GDM1 (cell line): Measurements from ENCODE around the gene S1PR5.

Experiments
- DNase-seq: peaks from one replicate; lab custom pipeline; 2025; lab: John Stamatoyannopoulos, UW

Gene S1PR5

DNA sequence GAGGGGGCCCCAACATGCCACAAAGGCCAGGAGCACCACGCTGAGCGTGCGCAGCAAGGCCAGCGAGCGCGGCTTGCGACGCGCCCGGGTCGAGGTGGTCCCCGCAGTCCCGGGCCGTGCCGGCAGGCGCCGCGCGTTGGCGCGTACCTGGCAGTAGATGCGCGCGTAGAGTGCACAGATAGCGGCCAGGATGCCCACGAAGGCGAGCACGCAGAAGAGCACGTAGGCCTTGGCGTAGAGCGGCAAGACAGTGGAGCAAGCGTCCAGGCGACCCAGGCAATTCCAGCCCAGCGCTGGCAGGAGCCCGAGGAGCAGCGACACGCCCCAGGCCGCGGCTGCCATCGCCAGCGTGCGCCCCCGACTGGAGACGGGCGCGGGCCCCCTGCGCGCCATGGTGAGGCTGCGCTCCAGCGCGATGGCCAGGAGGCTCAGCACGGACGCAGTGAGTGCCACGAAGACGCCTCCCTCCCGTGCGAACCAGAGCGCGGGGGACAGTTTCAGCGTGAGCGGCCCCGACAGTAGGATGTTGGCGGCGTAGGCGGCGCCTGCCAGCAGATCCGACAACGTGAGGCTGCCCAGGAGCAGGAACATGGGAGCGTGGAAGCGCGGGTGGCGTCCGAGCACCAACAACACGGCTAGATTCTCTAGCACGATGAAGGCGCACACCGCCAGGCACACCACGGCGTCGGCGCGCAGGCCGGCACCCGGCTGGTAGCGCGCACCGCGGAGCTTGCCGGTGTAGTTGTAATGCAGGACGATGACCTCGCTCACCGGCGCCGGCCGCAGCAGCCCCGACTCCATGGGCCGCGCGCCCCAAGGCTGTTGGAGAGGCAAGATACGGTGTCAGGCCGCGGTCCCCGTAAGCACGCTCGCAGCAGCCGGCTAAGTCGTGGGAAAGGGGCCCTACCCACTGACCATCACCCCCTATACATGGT is 2.8 kb downstream of the S1PR5 start:
- DNase-seq = no peak

DNA sequence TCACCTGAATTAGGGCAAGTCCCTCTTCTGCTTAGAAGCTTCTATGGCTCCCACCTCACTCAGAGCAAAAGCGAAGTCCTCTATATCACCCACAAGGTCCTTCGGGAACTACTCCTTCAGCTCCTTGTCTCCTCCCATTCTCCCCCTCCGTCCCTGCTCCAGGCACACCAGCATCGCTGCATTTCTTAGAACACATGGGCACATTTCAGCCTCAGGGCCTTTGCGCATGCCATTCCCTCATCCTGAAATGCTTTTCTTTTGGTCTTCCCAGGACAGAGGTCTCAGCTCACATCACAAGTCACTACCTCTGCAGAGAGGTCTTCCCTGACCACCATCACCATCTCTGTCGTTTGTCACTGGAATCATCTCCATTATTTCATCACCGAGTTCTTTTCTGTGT is 4.0 kb downstream of the S1PR5 start:
- no peak for DNase-seq

DNA sequence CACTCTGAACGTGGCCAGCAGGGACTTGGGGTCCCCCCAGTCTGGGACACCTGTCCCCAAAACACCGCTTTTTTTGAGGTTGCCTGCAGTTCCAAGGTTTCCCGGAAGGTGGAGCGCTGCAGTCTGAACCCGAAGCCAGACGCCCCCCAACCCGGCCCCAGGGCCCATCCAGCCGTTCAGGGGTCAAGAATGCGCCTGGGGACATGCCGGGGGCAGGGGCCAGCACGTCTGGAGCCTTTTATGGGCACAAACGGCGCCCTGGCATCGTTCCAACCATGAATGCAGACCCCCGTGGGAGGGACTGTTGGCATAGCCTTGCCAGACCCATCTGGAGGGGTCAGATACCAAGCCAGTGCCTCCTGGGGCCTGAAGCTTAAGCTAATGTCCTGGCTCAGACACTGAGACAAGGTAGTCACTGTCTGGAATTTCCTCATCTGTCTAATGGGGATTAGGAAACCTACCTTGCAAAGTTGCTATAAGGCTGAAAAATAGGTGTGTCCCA is 6.9 kb downstream of the S1PR5 start:
- no peak for DNase-seq

DNA sequence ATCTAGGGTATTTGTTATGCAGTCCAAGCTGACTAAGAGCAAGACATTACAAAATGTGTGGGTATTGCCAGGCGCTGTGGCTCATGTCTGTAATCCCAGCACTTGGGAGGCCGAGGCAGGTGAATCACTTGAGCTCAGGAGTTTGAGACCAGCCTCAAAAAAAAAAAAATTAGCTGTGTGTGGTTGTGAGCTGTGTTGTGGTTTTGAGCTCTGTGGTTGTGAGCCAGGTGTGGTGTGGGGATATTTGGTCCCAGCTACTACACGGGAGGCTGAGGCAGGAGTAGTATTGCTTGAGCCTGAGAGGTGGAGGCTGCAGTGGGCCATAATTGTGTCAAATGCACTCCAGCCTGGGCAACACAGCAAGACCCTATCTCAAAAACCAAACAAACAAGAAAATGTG is 8.5 kb downstream of the S1PR5 start:
- DNase-seq = no peak

DNA sequence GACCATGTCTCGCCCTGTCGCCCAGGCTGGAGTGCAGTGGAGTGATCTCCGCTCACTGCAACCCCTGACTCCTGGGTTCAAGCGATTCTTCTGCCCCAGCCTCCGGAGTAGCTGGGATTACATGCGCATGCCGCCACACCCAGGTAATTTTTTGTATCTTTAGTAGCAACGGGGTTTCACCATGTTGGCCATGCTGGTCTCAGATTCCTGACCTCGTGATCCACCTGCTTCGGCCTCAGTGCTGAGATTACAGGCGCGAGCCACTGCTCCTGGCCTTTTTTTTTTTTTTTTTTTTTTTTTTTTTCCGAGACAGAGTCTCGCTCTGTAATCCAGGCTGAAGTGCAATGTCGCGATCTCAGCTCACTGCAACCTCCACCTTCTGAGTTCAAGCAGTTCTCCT is 9.2 kb downstream of the S1PR5 start:
- no peak for DNase-seq

DNA sequence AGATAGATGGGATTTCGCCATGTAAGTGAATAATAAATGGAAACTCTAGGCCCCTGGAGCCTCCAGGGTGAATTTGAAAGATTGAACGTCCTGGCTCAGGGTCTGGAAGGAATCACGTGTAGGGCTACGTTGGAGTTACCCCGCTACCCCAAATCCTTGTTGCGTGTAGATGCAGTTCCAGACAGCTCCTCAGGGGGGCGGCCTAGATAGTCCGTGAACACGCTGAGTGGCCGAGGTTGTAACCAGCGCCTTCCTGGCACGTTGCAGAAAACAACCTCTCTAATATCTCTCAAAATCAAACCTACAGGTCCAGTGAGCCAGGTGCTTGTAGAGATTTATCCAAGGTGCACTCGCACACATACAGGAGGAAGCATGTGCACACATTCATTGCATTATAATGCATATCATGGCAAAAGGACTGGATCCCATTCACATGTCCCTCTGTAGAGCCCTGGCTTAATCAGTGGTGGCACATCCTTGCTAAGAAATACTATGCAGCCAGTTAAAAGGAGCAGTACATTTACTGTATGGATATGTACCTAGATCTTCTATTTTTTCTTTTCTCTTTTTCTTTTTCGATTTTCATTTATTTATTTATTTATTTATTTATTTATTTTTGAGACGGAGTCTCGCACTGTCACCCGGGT is 11.5 kb downstream of the S1PR5 start:
- DNase-seq = peak; percentile 56

DNA sequence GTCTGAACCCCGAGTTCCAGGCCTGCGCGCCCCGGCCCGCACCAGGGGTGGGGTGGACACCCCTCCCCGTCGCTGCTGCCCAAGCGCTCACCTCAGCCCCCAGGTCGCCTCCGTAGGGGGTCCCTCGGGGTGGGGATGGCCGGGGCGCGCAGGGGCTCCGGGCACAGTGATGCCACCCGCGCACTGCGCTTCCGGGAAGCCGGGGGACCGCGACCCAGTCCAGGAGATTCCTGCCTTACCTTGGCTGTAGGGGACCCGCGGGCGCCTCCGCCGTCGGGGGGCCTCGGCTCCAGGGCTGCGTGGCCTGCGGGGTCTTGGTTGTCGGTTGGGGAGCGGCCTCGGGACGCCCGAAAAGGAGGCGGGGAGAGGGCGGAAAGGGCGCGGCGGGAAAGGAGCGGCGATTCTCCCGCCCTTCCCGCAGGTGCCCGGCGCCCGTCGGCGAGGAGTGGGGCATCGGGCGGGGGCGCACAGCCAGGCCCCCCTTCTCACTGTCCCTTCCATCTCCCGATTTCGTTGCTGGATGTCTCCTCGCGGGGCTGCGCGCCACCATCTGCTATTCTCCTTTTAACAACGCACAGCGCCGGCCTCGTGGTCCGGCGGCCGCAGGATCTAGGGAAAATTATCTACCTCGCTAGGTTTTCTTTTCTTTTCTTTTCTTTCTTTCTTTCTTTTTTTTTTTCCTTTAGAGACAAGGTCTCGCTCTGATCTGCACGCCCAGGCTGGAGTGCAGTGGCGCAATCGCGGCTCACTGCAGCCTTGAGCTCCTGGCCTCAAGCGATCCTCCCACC is 14.1 kb downstream of the S1PR5 start, which contains the start of gene KEAP1:
Gene KEAP1, minus strand, starts transcription at position 355 of the 788 bp plus-strand sequence. CDS start 3,323 bp downstream, outside the sequence.
- peak; percentile 29 for DNase-seq

DNA sequence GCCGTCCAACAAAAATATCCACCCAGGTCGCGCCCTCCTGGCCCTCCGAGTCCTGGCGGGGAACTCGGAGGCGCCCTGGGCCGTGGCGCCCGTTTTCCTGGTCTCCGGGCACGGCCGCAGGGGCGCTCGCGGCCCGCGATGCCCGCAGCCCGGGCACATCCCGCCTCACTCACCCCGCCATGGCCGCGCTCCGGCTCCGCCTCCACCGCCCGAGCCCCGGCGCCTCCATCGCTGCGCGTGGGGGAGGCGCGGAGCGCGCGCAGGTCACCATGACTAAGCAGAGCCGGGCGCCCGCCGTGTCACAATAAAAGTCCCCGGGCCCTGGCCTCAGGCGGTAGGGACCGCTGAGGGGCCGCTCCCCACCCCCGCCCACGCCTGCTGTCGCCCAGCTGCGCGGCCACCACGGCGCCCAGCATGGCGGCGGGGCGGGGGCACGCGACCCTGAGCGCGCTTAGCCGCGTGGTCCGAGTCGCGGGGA is 14.7 kb downstream of the S1PR5 start:
- DNase-seq = peak; percentile 94

DNA sequence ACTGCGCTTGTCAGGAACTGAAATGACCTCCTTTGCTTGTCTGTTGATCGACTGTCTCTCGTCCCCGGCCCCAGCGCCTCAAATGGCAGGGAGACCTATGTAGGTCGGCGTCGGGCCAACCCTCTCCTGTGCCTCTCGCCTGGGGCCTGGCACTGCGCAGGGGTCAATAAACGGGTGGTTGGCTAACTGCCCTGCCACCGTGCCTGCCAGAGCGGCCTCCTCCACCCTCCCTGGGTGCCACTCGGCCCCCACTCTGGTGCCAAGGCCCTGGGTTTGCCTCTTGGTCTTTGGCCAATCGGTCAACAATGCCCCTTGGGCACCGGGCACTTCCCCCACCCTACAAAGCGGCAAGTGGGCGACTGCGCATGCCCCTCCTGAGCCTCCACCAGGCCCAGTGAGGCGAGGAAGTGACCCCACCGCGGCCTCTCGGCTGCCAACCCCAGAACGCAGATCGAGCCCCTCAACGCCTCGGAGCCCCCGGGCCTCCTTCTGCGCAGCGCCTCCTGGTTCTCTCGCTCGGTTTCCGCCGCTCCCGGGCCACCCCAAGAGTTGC is 15.2 kb downstream of the S1PR5 start:
- DNase-seq = peak; percentile 37

DNA sequence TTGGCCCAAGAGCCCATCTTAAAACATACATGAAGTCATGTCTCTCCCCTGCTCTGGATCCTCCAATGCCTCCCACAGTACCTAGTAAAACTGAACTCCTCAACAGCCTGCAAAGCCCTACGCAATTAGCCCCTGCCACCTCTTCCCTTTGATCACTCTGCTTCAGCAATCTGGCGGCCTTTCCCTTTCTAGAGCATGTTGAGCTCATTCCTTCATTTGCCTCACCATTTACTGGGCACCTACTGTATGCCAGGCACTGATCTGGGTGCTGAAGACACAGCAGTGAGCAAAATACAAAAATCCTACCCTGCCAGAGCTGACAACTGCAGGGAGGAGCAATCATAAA is 17.0 kb downstream of the S1PR5 start:
- DNase-seq = no peak

DNA sequence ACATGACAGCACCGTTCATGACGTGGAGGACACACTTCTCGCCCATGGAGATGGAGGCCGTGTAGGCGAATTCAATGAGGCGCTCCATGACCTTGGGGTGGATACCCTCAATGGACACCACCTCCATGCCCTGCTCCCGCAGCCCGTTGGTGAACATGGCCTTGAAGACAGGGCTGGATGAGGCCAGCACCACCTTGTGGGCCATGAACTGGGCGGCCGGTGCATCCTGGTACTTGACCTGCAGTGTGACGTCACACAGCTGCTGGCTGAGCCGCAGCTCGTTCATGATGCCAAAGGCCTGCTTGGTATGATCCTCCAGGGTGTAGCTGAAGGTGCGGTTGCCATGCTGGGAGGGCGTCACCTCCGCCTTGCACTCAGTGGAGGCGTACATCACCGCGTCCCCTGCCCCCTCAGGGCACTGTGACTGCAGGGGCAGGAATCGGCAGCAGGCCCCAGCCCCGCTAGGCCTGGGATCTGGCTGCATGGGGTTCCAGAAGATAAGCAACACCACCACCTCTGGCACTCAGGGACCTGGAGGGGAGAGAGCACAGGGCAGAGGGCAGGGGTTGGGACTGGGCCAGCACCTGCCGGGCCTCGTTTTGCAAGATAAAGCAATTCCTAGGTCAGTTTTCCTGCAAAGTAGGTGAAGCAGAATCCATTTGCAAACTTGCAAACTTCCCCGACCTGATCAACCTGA is 17.5 kb downstream of the S1PR5 start:
- DNase-seq = no peak

DNA sequence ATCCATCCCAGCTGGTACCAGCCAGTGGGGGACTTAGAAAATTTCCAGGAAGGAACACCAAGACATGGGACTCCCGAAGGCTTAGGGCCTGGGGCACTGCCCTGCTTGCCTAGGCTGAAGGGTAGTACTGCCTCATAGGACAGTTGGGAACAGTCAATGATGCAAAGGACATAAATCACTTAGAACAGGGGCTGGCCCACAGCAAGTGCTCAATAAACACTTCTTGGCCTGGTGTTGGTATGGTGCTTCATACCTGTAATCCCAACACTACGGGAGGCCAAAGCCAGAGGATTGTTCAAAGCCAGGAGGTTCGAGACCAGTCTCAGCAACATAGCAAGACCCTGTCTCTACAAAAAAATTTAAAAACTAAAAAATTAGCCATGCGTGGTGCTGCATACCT is 19.9 kb downstream of the S1PR5 start:
- DNase-seq = no peak

DNA sequence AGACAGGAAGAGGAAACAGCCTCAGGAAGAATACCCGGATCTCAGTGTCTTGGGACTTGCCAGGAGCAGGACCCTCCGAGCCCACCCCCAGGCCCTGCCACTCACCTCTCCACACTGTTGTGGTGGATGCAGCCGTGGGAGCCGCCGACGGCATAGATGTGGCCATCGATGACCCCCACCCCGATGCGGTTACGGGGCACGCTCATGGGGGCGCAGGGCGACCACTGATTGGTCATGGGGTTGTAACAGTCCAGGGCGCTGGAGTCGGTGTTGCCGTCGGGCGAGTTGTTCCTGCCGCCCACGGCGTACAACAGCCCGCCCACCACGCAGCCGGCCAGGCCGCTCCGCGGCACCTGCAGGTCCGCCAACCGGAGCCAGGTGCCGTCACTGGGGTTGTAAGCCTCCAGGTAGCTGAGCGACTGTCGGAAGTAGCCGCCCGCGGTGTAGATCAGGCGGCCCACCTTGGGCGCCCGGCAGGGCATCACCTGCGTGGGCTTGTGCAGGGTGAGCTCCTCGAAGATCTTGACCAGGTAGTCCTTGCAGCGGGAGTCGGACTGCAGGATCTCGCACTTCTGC is 25.7 kb downstream of the S1PR5 start:
- DNase-seq = no peak

DNA sequence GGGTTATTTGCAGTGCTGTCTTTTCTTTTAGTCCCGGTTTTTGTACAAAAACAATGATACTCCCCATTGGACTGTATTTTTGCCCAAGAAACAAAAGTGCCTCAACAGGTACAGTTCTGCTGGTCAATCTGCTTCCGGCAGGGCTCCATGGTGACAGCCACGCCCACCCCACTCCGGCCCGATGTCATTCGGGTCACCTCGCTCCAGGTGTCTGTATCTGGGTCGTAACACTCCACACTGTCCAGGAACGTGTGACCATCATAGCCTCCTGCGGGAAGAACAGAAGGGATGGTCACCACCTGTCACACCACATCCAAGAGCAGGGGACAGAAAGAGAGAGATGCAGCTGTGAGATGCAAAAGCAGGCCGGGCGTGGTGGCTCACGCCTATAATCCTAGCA is 30.7 kb downstream of the S1PR5 start:
- DNase-seq = no peak

DNA sequence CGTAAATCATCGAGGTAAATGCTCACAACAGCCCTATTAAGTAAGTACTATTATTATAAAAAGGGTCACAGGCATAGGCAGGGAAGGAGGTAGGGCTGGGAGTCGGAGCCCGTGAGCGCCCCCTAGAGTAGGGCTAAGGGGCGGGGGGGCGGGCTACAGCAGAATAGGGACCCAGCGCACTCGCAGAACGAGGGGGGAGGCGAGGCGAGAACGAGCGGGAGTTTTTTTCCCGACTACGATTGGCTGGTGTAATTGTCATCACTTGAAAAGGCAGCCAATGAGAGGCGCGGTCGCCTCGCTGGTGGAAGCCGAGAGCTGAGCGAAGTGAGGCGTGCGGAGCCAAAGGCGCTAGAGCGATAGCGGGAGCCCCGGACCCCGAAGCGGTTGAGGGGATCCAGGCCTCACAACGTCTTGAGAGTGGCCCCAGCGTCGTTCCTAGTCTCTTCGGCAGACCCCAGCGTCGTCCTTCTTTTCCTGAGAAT is 38.3 kb downstream of the S1PR5 start:
- no peak for DNase-seq

DNA sequence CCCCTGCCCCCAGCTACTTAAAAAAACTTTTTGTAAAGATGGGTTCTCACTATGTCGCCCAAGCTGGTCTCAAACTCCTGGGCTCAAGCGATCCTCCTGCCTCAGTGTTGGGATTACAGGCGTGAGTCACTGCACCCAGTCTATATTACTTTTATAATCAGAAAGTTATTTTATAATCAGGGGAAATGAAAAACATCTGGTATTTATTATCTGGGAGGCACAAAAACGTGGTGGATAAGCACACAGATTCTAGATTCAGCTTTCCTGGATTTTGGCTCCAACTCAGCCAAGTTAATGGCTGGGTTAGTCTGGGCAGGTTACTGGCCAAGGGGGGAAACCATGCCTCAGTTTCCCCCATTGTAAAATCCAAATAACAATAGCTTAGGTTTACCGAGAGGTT is 38.8 kb downstream of the S1PR5 start:
- no peak for DNase-seq

DNA sequence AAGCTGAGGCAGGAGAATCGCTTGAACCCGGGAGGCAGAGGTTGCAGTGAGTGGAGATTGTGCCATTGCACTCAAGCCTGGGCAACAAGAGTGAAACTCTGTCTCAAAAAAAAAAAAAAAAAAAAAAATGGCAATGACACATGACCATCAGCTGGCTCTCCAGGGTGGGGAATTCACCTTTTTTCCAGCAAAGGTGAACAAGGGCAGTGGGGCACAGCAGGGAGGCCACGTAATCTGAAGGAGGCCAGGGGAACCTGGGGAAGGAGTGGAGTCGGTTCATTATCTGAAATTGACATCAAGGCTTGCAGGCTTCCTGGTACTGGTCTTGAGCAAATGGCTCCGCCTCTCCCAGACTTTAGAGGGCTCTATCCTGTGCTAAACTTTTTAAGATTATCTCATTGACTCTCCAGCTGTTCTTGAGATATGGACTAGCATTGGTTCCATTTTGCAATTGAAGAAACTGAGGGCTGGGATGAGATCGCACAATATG is 42.2 kb downstream of the S1PR5 start:
- no peak for DNase-seq

DNA sequence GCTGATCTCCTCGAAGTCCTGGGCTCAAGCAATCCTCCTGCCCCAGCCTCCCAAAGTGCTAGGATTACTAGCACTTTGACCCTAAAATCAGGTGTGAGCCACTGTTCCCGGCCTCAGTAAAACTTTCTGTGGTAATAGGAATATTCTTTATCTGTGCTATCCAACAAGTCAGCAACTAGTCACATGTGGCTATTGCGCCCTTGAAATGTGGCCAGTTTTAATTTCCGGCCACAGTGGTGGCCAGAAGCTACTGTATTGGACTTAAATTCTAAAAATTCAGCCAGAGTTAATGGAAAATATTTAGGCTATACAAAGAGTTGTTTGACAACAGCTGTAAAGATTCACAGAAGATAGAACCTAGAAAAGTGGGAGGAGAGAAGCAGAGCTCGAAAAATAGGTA is 44.1 kb downstream of the S1PR5 start:
- no peak for DNase-seq

DNA sequence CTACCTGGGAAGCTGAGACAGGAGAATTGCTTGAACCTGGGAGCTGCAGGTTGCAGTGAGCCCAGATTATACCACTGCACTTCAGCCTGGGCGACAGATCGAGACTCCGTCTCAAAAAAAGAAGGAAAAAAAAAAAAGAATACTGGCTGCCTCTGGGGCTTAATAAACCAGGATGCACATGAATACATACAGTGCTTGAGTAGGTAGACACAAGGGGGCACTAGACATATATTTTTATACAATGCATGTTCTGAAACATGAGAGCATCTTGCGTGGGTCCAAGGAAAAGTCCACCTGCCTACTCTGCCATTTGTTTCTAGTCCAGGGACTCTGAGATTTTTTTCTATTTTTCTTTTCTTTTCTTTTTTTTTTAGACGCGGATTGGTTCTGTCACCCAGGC is 45.3 kb downstream of the S1PR5 start:
- DNase-seq = no peak

DNA sequence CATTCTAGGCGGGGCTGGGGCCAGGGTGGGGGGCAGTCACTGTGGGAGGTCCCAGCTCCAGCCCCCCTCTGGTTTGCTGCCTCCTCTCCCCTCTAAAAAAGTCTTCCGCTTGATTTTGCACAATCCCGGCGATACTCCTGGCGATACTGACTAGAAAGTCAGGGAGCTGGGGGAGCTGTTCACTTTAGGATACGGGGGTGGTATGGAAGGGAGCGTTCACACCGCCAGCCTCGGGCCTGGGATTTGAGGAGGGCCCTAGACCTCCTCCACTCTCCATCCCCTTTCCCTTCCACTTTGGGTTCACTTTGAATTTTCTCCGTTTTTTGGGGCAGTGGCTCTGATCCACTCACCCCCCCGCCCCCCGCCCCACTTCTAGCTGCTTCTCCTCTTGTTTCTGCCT is 49.1 kb downstream of the S1PR5 start:
- no peak for DNase-seq
